Measurements from ENCODE around the gene THSD4.

- no peak for TF ChIP-seq POLR2AphosphoS5 (IDR thresholded peaks at IDR 0.05; ENCODE audit: low read depth, low read length)
- no peak for TF ChIP-seq POLR2A (IDR thresholded peaks at IDR 0.05; ENCODE audit: low read depth, low read length)
Measured at GRCh38 chr15:71239592-71240364, 124.5 kb downstream of the THSD4 start.
